ENCODE data around the gene KLK13.

The KLK13 gene

GRCh38 chr19:51040151-51040550, 24.7 kb downstream of the KLK13 start:
- TF ChIP-seq, protein P1, sequence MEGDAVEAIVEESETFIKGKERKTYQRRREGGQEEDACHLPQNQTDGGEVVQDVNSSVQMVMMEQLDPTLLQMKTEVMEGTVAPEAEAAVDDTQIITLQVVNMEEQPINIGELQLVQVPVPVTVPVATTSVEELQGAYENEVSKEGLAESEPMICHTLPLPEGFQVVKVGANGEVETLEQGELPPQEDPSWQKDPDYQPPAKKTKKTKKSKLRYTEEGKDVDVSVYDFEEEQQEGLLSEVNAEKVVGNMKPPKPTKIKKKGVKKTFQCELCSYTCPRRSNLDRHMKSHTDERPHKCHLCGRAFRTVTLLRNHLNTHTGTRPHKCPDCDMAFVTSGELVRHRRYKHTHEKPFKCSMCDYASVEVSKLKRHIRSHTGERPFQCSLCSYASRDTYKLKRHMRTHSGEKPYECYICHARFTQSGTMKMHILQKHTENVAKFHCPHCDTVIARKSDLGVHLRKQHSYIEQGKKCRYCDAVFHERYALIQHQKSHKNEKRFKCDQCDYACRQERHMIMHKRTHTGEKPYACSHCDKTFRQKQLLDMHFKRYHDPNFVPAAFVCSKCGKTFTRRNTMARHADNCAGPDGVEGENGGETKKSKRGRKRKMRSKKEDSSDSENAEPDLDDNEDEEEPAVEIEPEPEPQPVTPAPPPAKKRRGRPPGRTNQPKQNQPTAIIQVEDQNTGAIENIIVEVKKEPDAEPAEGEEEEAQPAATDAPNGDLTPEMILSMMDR (IDR thresholded peaks at IDR 0.05; ENCODE audit: low read depth, low read length), result no peak

DNA sequence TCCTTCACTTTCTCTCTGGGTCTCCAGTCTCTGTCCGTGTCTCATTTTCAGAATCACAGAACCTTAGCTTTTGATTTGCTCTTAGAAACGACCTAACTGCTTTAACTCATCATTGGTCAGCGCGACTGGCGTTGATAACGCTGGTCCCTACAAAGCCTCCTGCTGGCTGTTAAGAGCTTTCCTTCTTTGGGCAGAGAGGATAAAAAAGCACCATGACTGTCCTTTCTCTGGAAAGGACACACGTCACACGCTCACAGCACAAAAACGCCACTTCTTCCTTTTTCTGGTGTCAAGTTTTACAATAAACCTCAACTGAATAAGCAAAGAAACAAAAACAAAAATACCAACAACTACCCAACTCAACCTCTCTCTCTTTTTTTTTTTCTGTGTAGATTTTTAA, 28.4 kb downstream of the KLK13 start:
- H3K4me3 ChIP-seq (ENCODE audit: low read depth, low read length), result no peak overlapping the region
- TF ChIP-seq, protein P1 (IDR thresholded peaks at IDR 0.05; ENCODE audit: low read depth, low read length), result no peak

More at GRCh38 chr19:51040151-51040550, 24.7 kb downstream of the KLK13 start:
- no peak overlapping the region for H3K4me3 ChIP-seq (ENCODE audit: low read depth, low read length)

DNA sequence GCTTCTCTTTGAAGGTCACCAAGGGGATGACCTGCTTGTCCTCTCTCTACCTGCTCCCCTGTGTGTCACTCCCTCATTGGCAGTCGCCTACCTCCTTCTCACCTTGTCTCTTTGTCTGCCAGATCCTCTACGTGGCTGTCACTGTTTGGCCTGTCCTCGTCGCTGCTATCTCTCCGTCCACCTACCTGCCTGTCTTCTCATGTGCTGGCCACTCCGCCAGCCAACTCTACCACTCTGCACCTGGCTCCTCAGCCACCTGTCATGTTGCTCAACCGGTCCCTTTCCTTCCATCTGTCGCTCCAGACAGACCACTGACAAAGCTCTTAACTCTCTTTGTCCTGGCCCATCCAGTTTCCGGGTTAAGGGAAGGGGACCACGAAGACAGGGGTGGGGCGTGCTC, 30.2 kb downstream of the KLK13 start, which contains the start of gene KLK12:
Gene KLK12 (minus strand): TSS at position 299 of the 400 bp plus-strand sequence. CDS start 381 bp downstream, outside the sequence.
- TF ChIP-seq, protein P1 (IDR thresholded peaks at IDR 0.05; ENCODE audit: low read depth, low read length), result no peak
- H3K4me3 ChIP-seq (ENCODE audit: low read depth, low read length), result no peak within 1 kb of the TSS

- H3K4me3 ChIP-seq (ENCODE audit: low read depth, low read length), result no peak overlapping the region
- TF ChIP-seq, protein P1 (IDR thresholded peaks at IDR 0.05; ENCODE audit: low read depth, low read length), result no peak
Observed at GRCh38 chr19:51031880-51032225, 33.0 kb downstream of the KLK13 start.

- TF ChIP-seq, protein P1 (IDR thresholded peaks at IDR 0.05; ENCODE audit: low read depth, low read length), result no peak
- H3K4me3 ChIP-seq (ENCODE audit: low read depth, low read length), result no peak overlapping the region
Observed at GRCh38 chr19:51031220-51031879, 33.5 kb downstream of the KLK13 start.

- TF ChIP-seq, protein P1 (IDR thresholded peaks at IDR 0.05; ENCODE audit: low read depth, low read length), result no peak
- no peak overlapping the region for H3K4me3 ChIP-seq (ENCODE audit: low read depth, low read length)
Observed at GRCh38 chr19:51030631-51031030, 34.3 kb downstream of the KLK13 start.

DNA sequence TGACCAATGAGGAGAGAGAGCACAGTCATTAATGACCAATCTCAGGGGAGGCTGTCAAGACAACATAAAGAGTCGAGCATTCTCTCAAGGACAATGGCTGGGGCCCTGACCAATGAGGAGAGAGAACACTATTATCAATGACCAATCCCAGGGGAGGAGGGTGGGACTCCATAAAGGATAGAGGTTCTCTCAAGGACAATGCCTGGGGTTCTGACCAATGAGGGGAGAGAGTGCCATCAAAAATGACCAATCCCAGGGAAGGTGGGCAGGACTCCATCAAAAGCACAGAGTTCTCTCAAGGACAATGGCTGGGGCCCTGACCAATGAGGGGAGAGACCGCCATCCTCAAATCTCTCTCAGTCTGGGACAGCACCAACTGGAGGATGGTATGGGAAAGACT, 35.2 kb downstream of the KLK13 start:
- H3K4me3 ChIP-seq (ENCODE audit: low read depth, low read length), result no peak overlapping the region
- TF ChIP-seq, protein P1 (IDR thresholded peaks at IDR 0.05; ENCODE audit: low read depth, low read length), result no peak

Measured in WI38 (cell line).